Muscle of back (tissue), 11 donors: ENCODE results near the gene BACE1. TPM values are rescaled to one million over a fixed set of nuclear protein-coding genes. Genes with fewer than 3 reads are reported as not detected.
A peak's percentile ranks its signal among the peaks of the same experiment; 100 is the strongest.
"Not testable (repeated sequence)": the region's sequence is repeated elsewhere in the genome, so short reads cannot be mapped to it uniquely, and the experiment has no call there.

Experiments
- DNase-seq, 3 donors: peaks; one replicate each; pipeline versions ENCODE4 v3.0.0 to v3.0.0-alpha.2; 2013
- polyA plus RNA-seq, 10 donors: library from polyadenylated mRNA; unstranded; fragments of 120-200 nt; gene quantifications; one replicate each; pipeline ENCODE4 v1.2.1, GENCODE V29; 2013; ENCODE audit not compliant: insufficient read length in 10 of 10

The BACE1 gene
- polyA plus RNA-seq, 10 donors: 31.7 to 41.2 (median 37.8) TPM

DNA sequence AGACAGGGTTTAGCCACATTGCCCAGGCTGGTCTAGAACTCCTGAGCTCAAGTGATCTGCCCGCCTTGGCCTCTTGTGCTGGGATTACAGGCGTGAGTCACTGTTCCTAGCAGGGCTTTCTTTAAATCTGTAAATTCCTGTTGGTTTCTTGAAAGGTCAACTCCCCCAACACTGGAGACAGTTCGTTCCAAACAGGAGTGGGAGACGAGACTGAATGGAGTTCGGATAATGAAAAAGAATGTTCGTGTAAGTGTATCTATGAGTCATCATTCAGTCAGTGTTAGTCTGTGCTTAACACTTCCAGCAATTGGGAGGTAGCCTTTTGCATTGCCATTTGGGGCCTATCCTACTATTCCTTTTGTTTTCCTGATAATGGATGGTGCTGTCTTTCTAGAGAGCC lies 34.9 kb downstream of the BACE1 start:
- peak in 1 of 3 donors; percentile 96 for DNase-seq

- no peak for DNase-seq
These were observed 36.2 kb downstream of the BACE1 start for GRCh38 chr11:117279711-117280376.

DNA sequence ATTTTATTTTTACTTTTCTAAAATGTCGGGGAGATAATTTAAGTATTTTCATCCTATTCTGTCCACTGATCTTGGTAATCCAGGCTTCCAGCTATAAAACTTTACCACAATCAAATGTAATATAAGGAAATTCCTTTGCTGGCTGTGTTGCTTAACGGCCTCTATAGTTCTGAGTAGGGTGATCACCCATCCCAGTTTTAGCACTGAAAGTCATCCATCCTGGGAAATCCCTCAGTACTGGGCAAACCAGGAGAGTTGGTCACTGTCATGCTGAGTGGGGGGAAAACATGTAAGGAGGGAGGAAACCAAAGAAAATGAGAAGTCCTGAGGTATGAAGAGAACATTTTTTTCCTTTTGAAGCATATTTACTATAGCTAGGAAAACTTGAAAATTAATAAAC lies 37.7 kb downstream of the BACE1 start:
- no peak for DNase-seq

DNA sequence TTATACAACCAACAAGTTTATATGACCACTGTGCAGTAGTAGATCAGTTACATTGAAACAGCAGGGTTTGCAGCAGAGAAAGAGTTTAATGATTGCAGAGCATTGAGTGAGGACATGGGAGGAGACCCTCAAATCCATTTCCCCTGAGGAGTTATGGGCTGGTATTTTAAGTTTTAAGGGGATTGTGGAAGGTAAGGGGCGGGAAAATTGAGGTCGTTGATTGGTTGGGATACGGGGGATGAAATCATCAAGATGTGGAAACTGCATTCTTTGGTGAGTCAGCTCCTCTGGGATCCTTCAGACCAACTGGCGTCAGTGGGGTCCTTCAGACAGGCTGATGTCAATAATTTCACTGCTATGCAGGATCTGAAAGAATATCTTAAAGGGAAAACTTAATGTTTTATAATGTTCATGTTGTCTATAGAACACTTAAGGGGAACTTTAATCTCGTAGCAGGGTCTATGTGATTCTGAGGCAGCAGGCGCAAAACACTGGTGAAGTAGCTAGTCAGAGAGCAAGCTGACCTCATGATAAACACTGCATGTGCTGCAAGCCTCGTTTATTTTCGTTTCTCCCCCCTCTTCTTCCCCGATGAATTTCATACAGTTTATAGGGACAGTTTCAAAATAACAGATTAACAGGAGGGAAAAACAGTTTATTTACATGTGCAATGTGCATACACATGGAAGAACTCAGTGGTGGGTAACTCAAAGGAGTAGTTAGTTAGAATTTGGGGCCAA lies 42.3 kb downstream of the BACE1 start:
- DNase-seq: peak in 1 of 3 donors; percentile 84

DNA sequence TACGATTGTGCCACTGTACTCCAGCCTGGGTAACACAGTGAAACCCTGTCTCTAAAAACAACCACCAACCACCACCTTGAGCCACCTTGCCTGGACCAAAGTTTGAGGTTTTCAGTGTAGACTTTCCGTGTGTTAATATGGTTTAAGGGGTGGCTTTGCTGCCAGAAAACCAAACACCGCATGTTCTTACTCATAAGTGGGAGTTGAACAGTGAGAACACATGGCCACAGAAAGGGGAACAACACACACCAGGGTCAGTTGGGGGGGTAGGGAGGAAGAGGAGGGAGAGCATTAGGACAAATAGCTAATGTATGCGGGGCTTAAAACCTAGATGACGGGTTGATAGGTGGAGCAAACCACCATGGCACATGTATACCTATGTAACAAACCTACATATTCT lies 43.9 kb downstream of the BACE1 start:
- not testable (repeated sequence) for DNase-seq

GRCh38 chr11:117271208-117271607 lies 44.8 kb downstream of the BACE1 start:
- DNase-seq: no peak

DNA sequence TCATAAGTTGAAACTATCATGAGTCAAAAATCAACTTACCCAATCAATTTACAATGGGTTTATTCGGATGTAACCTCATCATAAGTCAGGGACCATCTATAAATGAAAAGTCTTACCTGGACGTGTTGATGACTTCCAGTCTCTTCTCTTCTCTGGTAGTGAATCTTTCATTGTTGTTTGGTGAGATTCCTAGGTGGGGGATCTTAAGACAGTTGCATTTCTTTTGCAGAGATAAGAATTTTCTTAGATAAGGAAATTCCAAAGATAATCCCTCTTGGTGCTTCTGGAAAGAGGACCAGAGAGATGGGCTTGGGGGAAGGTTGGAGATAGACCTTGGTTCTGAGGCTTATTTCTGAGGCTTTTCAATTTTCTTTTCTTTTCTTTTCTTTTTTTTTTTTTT lies 46.2 kb downstream of the BACE1 start:
- no peak for DNase-seq

GRCh38 chr11:117265745-117266144 lies 50.3 kb downstream of the BACE1 start:
- no peak for DNase-seq

GRCh38 chr11:117264624-117265323 lies 51.3 kb downstream of the BACE1 start:
- not testable (repeated sequence) for DNase-seq

DNA sequence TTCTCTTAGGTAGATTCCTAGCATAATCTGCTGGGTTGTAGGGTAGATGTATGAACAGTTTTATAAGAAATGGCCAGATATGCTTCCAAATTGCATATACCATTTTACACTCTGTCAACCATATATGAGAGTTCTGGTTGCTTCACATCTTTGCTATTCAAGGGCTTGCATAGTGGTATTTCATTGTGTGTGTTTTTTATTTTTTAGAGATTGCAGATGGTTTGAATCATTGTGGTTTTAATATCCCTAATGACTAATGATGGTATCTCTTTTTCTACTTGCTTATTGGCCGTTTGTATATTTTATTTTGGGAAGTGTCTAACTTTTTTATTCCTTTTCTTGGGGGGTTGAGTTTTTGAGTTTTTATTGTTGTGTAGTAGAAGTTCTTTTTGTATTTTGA lies 56.6 kb downstream of the BACE1 start:
- DNase-seq: peak in 1 of 3 donors; percentile 57

DNA sequence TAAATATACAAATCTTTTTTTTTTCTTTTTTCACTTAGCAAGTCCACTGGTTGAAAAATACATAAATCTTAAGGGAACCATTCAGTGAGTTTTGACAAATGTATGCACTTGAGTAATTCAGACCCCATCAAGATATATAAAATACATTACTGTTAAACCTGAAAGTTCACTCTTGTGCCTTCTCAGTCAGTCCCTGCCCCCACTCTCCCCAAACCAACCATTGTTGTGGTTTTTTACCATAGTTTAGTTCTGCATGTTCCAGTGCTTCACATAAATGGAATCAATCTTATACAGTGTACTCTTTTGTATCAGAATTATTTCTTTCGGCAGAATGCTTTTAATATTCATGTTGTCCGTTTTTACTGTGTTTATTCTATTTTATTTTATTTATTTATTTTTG lies 57.5 kb downstream of the BACE1 start:
- no peak for DNase-seq

GRCh38 chr11:117256573-117256972 lies 59.5 kb downstream of the BACE1 start:
- no peak for DNase-seq

GRCh38 chr11:117255966-117256365 lies 60.1 kb downstream of the BACE1 start:
- DNase-seq: no peak

GRCh38 chr11:117251506-117251905 lies 64.5 kb downstream of the BACE1 start:
- DNase-seq: no peak

GRCh38 chr11:117249571-117249970 lies 66.5 kb downstream of the BACE1 start:
- DNase-seq: no peak

- no peak for DNase-seq
These were observed 67.7 kb downstream of the BACE1 start for GRCh38 chr11:117248341-117248740.

DNA sequence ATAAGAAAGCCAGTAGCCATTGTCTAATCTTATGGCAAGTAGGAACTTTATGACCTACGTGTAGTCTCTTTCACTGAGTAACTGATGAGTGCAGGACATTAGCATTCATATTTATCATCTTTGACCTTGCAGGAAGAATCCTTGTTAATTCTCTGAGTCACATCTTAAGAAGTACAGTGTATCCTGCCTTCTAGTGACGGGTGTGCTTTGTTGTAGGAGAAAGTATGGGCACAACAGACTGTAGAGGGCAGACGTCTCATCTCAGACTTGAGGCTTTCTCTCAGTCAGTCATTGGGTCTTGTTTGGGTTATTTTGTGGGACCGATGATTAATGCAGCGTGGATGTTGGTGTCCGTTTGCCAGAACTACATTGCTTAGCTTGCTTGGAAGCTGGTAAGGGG lies 76.8 kb downstream of the BACE1 start:
- DNase-seq: peak in 1 of 3 donors; percentile 78

GRCh38 chr11:117238221-117238620 lies 77.8 kb downstream of the BACE1 start:
- no peak for DNase-seq
